ENCODE data around the gene PRRT1B. TPM values are rescaled to one million over a fixed set of nuclear protein-coding genes. Genes with fewer than 3 reads are reported as not detected.

The PRRT1B gene
- total RNA-seq, 1 experiment from 2014 or later = 1.2 TPM

GRCh38 chr9:131503626-131504465 lies 41.5 kb upstream of the PRRT1B start:
- Mint-ChIP-seq H3K9me3 (no peaks in the 10 kb centered on the region), H3K4me3 (peak overlapping the region; percentile 87), H3K27ac (no peak overlapping the region), H3K4me1 (peaks cover 18% of the 10 kb centered on the region), H3K36me3 (peaks cover 31% of the 10 kb centered on the region; the same call in 1 of the 2 replicates), H3K27me3 (ENCODE audit: low read depth) (peaks cover 9% of the 10 kb centered on the region)
- peak; percentile 13 for ATAC-seq
- POLR2A ChIA-PET = interaction anchor here (0.8 kb wide), 1 partner anchor 142 kb away, joined by 3 read pairs; no protein-coding TSS in a partner anchor
- CTCF ChIA-PET = interaction anchor here (0.8 to 2.0 kb wide), 9 partner anchors 25 to 229 kb away, joined by 3 to 9 read pairs (median 3); no protein-coding TSS in a partner anchor
- no peak for TF ChIP-seq ZNF263 (CRISPR knock-in tag; IDR thresholded peaks at IDR 0.05; ENCODE audit: low read depth)
- peak; percentile 79; the same call in 1 of the 2 replicates for TF ChIP-seq ZNF317 (CRISPR knock-in tag; IDR thresholded peaks at IDR 0.05; ENCODE audit: borderline replicate concordance, low read depth)
- DNase-seq (ENCODE audit: low spot score) = peak; percentile 29

GRCh38 chr9:131505012-131505411 lies 40.3 kb upstream of the PRRT1B start:
- H3K9me3 Mint-ChIP-seq = no peaks in the 10 kb centered on the region
- ChIA-PET POLR2A (no interaction called here), CTCF (no interaction called here)
- H3K4me3 Mint-ChIP-seq = no peak overlapping the region
- H3K4me1 Mint-ChIP-seq = peaks cover 18% of the 10 kb centered on the region
- no peak overlapping the region for H3K27ac Mint-ChIP-seq
- ATAC-seq (no peak), DNase-seq (ENCODE audit: low spot score) (no peak)
- H3K27me3 Mint-ChIP-seq (ENCODE audit: low read depth) = peaks cover 9% of the 10 kb centered on the region
- TF ChIP-seq ZNF232 (CRISPR knock-in tag; IDR thresholded peaks at IDR 0.05) (no peak), ATF1 (CRISPR knock-in tag; IDR thresholded peaks at IDR 0.05) (no peak), HMGXB4 (CRISPR knock-in tag; IDR thresholded peaks at IDR 0.05) (no peak), ZNF425 (CRISPR knock-in tag; conservative IDR thresholded peaks at IDR 0.05) (no peak), PREB (CRISPR knock-in tag; IDR thresholded peaks at IDR 0.05; ENCODE audit: borderline replicate concordance) (no peak), FOXJ3 (CRISPR knock-in tag; IDR thresholded peaks at IDR 0.05; ENCODE audit: borderline replicate concordance) (no peak)
- H3K36me3 Mint-ChIP-seq = peaks cover 26% of the 10 kb centered on the region; the same call in 1 of the 2 replicates

GRCh38 chr9:131511416-131511815 lies 33.9 kb upstream of the PRRT1B start:
- Mint-ChIP-seq H3K27me3 (ENCODE audit: low read depth) (no peaks in the 10 kb centered on the region), H3K4me3 (no peak overlapping the region), H3K36me3 (peaks cover 44% of the 10 kb centered on the region), H3K27ac (no peak overlapping the region), H3K4me1 (no peaks in the 10 kb centered on the region), H3K9me3 (no peaks in the 10 kb centered on the region)
- no peak for ATAC-seq
- ChIA-PET POLR2A (interaction anchor here (0.6 kb wide), 1 partner anchor 30 kb away, joined by 4 read pairs; no protein-coding TSS in a partner anchor), CTCF (no interaction called here)
- TF ChIP-seq TEAD1 (CRISPR knock-in tag; IDR thresholded peaks at IDR 0.05) (no peak), NFYB (CRISPR knock-in tag; conservative IDR thresholded peaks at IDR 0.05; ENCODE audit: low read depth) (no peak), CREM (CRISPR knock-in tag; IDR thresholded peaks at IDR 0.05) (no peak), PRRX2 (CRISPR knock-in tag; IDR thresholded peaks at IDR 0.05) (no peak), MYBL2 (CRISPR knock-in tag; IDR thresholded peaks at IDR 0.05) (no peak), NFATC4 (CRISPR knock-in tag; IDR thresholded peaks at IDR 0.05) (no peak), ZBTB21 (CRISPR knock-in tag; IDR thresholded peaks at IDR 0.05; ENCODE audit: borderline replicate concordance) (no peak), PREB (CRISPR knock-in tag; IDR thresholded peaks at IDR 0.05; ENCODE audit: borderline replicate concordance) (no peak), RELA (CRISPR knock-in tag; IDR thresholded peaks at IDR 0.05; ENCODE audit: borderline replicate concordance) (no peak), NR2C2 (CRISPR knock-in tag; IDR thresholded peaks at IDR 0.05) (no peak)
- no peak for DNase-seq (ENCODE audit: low spot score)
